HEK293 (cell line): Measurements from ENCODE around the gene METTL8.

ENCODE experiments used
- CTCF ChIA-PET: fragments of 350-600 bp; formaldehyde crosslinking; extraction: SDS; loops from one replicate; lab custom pipeline; 2021; ENCODE audit warnings: antibody characterized with exemption; lab: Yijun Ruan, JAX
- POLR2A ChIA-PET: fragments of 300-600 bp; formaldehyde crosslinking; extraction: SDS; loops from one replicate; lab custom pipeline; 2020; ENCODE audit warnings: antibody characterized with exemption, inconsistent platforms; lab: Yijun Ruan, JAX
- H3K27ac ChIP-seq: fragments of 200-500 bp; sonication (Bioruptor generic); 2 replicates; pipeline ENCODE4 v1.5.1; 2014; ENCODE audit warnings: low read depth, low read length, control low read depth, inconsistent platforms; ENCODE audit errors: extremely low read depth
- H3K36me3 ChIP-seq, 2 experiments: fragments of 200-500 bp in 1 of 2; sonication (Bioruptor generic) in 1 of 2; 1 replicate in 1 of 2; 2 replicates in 1 of 2; pipeline ENCODE4 v1.5.1; 2014 to 2017; ENCODE audit warnings: inconsistent platforms in 2 of 2, low read length in 2 of 2; ENCODE audit not compliant: control insufficient read depth in 2 of 2, insufficient read depth in 1 of 2
- H3K4me1 ChIP-seq: fragments of 200-500 bp; sonication (Bioruptor generic); 2 replicates; pipeline ENCODE4 v1.5.1; 2014; ENCODE audit warnings: mild to moderate bottlenecking, low read length, inconsistent platforms; ENCODE audit not compliant: control insufficient read depth, insufficient read depth
- H3K4me3 ChIP-seq: 2 replicates; pipeline ENCODE4 v1.5.1; 2011; ENCODE audit warnings: low read depth, mild to moderate bottlenecking, control low read depth, low read length, moderate library complexity
- H3K9me3 ChIP-seq: fragments of 200-500 bp; sonication (Bioruptor generic); 2 replicates; pipeline ENCODE4 v1.5.1; 2014; ENCODE audit warnings: low read depth, low read length, inconsistent platforms; ENCODE audit not compliant: control insufficient read depth, insufficient read depth
- CTCF ChIP-seq: fragments of 450-650 bp; formaldehyde crosslinking; IDR thresholded peaks from 2 replicates; pipeline ENCODE4 v1.5.1; 2016; ENCODE audit warnings: missing biosample characterization, missing genetic modification characterization
- KLF9 ChIP-seq: fragments of 450-650 bp; formaldehyde crosslinking; IDR thresholded peaks from 2 replicates; pipeline ENCODE4 v1.5.1; 2016; ENCODE audit warnings: missing biosample characterization, missing genetic modification characterization, low read depth
- OVOL3 ChIP-seq: fragments of 450-650 bp; formaldehyde crosslinking; IDR thresholded peaks from 2 replicates; pipeline ENCODE4 v1.5.1; 2016; ENCODE audit warnings: missing biosample characterization, missing genetic modification characterization
- PRDM2 ChIP-seq: fragments of 450-650 bp; formaldehyde crosslinking; IDR thresholded peaks from 2 replicates; pipeline ENCODE4 v1.5.1; 2016; ENCODE audit warnings: missing biosample characterization, missing genetic modification characterization, borderline replicate concordance
- SP3 ChIP-seq: fragments of 450-650 bp; formaldehyde crosslinking; IDR thresholded peaks from 2 replicates; pipeline ENCODE4 v1.5.1; 2016; ENCODE audit warnings: missing biosample characterization, missing genetic modification characterization
- SP7 ChIP-seq: fragments of 450-650 bp; formaldehyde crosslinking; IDR thresholded peaks from 2 replicates; pipeline ENCODE4 v1.5.1; 2016; ENCODE audit warnings: missing biosample characterization, missing genetic modification characterization
- YY2 ChIP-seq: fragments of 450-650 bp; formaldehyde crosslinking; IDR thresholded peaks from 2 replicates; pipeline ENCODE4 v1.5.1; 2016; ENCODE audit warnings: missing biosample characterization, missing genetic modification characterization
- ZBTB6 ChIP-seq: fragments of 450-650 bp; formaldehyde crosslinking; IDR thresholded peaks from 2 replicates; pipeline ENCODE4 v1.5.1; 2017; ENCODE audit warnings: missing biosample characterization, missing genetic modification characterization
- ZFP69B ChIP-seq: fragments of 450-650 bp; formaldehyde crosslinking; IDR thresholded peaks from 2 replicates; pipeline ENCODE4 v1.5.1; 2016; ENCODE audit warnings: missing biosample characterization, missing genetic modification characterization
- ZNF140 ChIP-seq: fragments of 450-650 bp; formaldehyde crosslinking; IDR thresholded peaks from 2 replicates; pipeline ENCODE4 v1.5.1; 2016; ENCODE audit warnings: missing biosample characterization, missing genetic modification characterization
- ZNF266 ChIP-seq: fragments of 450-650 bp; formaldehyde crosslinking; IDR thresholded peaks from 2 replicates; pipeline ENCODE4 v1.5.1; 2016; ENCODE audit warnings: missing biosample characterization, missing genetic modification characterization, low read depth
- ZNF274 ChIP-seq, 2 experiments: fragments of 200-500 bp in 1 of 2; fragments of 450-650 bp in 1 of 2; sonication (Bioruptor generic) in 1 of 2; formaldehyde crosslinking in 1 of 2; IDR thresholded peaks; 2 replicates each; pipeline versions ENCODE4 v1.5.1 to v1.6.1; 2014 to 2016; ENCODE audit warnings: borderline replicate concordance in 1 of 2, inconsistent platforms in 1 of 2, low read length in 1 of 2, missing biosample characterization in 1 of 2, missing genetic modification characterization in 1 of 2
- ZNF292 ChIP-seq: fragments of 450-650 bp; formaldehyde crosslinking; IDR thresholded peaks from 2 replicates; pipeline ENCODE4 v1.5.1; 2016; ENCODE audit warnings: low read depth, missing biosample characterization, missing genetic modification characterization, borderline replicate concordance
- ZNF488 ChIP-seq: fragments of 450-650 bp; formaldehyde crosslinking; IDR thresholded peaks from 2 replicates; pipeline ENCODE4 v1.5.1; 2016; ENCODE audit warnings: missing biosample characterization, missing genetic modification characterization
- ZNF639 ChIP-seq: fragments of 450-650 bp; formaldehyde crosslinking; IDR thresholded peaks from 2 replicates; pipeline ENCODE4 v1.5.1; 2016; ENCODE audit warnings: missing biosample characterization, missing genetic modification characterization
- ZNF664 ChIP-seq: fragments of 450-650 bp; formaldehyde crosslinking; IDR thresholded peaks from 2 replicates; pipeline ENCODE4 v1.5.1; 2016; ENCODE audit warnings: missing biosample characterization, missing genetic modification characterization
- ZNF692 ChIP-seq: fragments of 450-650 bp; formaldehyde crosslinking; IDR thresholded peaks from 2 replicates; pipeline ENCODE4 v1.5.1; 2016; ENCODE audit warnings: missing biosample characterization, missing genetic modification characterization

METTL8 gene

GRCh38 chr2:171322928-171323327, 110.9 kb downstream of the METTL8 start (continued):
- TF ChIP-seq PRDM2 (tag by site-specific recombination), result no peak
- no peak for TF ChIP-seq OVOL3 (tag by site-specific recombination)

- no peaks in the 10 kb centered on the region for H3K9me3 ChIP-seq
- TF ChIP-seq ZFP69B (no peak), ZNF488 (tag by site-specific recombination) (no peak), ZNF292 (tag by site-specific recombination) (no peak), CTCF (no peak)
- ChIA-PET POLR2A (no interaction called here), CTCF (no interaction called here)
- H3K27ac ChIP-seq, result no peak overlapping the region
- no peak overlapping the region for H3K4me3 ChIP-seq
- H3K4me1 ChIP-seq, result no peaks in the 10 kb centered on the region
- H3K36me3 ChIP-seq, result peaks cover 0 to 18% of the 10 kb centered on the region in 2 experiments; a peak in 2 of 3 replicates
Measured at GRCh38 chr2:171320731-171321130, 113.1 kb downstream of the METTL8 start.

GRCh38 chr2:171320208-171320621, 113.6 kb downstream of the METTL8 start:
- H3K4me3 ChIP-seq, result no peak overlapping the region
- H3K4me1 ChIP-seq, result no peaks in the 10 kb centered on the region
- no peaks in the 10 kb centered on the region for H3K9me3 ChIP-seq
- POLR2A ChIA-PET, result no interaction called here
- TF ChIP-seq ZNF266 (no peak), ZNF274 (IDR thresholded peaks at IDR 0.05; ENCODE audit: low read length) (no peak), ZNF274 (tag by site-specific recombination; IDR thresholded peaks at IDR 0.05; ENCODE audit: borderline replicate concordance) (no peak), SP3 (tag by site-specific recombination) (no peak), SP7 (tag by site-specific recombination) (no peak), ZNF664 (no peak), ZNF140 (tag by site-specific recombination) (no peak), YY2 (tag by site-specific recombination) (no peak), ZNF692 (tag by site-specific recombination) (no peak), ZBTB6 (tag by site-specific recombination) (no peak), KLF9 (tag by site-specific recombination) (no peak), ZNF639 (no peak)
- no peak overlapping the region for H3K27ac ChIP-seq
- CTCF ChIA-PET, result no interaction called here
- H3K36me3 ChIP-seq, result peaks cover 0 to 18% of the 10 kb centered on the region in 2 experiments; a peak in 2 of 3 replicates
